ENCODE data around the gene ECSCR.

DNA sequence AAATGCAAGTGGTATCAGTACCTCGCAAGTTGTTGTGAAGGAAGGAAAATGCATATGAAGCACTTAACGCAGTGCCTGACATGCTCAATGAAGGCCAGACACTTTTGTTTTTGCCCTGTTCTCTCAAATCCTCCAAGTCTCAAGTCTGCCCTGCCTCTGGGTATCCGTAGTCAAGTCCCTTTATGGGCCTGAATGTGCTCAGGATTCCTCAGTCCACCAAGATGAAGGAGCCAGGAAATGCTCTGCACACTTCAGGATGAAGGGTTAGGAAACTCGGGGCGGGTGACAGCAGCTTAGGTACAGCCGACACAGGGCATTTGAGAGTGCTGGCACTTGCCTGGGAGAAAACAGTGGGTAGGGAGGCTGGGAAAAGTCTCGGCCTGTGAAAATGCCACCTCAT lies 1.4 kb downstream of the ECSCR start:
- no peak for TF ChIP-seq EP300 (conservative IDR thresholded peaks at IDR 0.05; ENCODE audit: poor library complexity, severe bottlenecking)
- TF ChIP-seq, protein P1, sequence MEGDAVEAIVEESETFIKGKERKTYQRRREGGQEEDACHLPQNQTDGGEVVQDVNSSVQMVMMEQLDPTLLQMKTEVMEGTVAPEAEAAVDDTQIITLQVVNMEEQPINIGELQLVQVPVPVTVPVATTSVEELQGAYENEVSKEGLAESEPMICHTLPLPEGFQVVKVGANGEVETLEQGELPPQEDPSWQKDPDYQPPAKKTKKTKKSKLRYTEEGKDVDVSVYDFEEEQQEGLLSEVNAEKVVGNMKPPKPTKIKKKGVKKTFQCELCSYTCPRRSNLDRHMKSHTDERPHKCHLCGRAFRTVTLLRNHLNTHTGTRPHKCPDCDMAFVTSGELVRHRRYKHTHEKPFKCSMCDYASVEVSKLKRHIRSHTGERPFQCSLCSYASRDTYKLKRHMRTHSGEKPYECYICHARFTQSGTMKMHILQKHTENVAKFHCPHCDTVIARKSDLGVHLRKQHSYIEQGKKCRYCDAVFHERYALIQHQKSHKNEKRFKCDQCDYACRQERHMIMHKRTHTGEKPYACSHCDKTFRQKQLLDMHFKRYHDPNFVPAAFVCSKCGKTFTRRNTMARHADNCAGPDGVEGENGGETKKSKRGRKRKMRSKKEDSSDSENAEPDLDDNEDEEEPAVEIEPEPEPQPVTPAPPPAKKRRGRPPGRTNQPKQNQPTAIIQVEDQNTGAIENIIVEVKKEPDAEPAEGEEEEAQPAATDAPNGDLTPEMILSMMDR (IDR thresholded peaks at IDR 0.05; ENCODE audit: poor library complexity, severe bottlenecking), result no peak
- no peak for TF ChIP-seq EZH2 (IDR thresholded peaks at IDR 0.05; ENCODE audit: borderline replicate concordance, insufficient read depth, low read length, poor library complexity, severe bottlenecking)
- no peak for TF ChIP-seq POLR2AphosphoS5 (IDR thresholded peaks at IDR 0.05)
- TF ChIP-seq REST (IDR thresholded peaks at IDR 0.05; ENCODE audit: borderline replicate concordance), result no peak

Measured in neural cell (in vitro differentiated cells).